Measurements from ENCODE around the gene TPSG1. TPM values are rescaled to one million over a fixed set of nuclear protein-coding genes. Genes with fewer than 3 reads are reported as not detected.

The TPSG1 gene
- total RNA-seq, 1 experiment from 2014 or later, result not detected

DNA sequence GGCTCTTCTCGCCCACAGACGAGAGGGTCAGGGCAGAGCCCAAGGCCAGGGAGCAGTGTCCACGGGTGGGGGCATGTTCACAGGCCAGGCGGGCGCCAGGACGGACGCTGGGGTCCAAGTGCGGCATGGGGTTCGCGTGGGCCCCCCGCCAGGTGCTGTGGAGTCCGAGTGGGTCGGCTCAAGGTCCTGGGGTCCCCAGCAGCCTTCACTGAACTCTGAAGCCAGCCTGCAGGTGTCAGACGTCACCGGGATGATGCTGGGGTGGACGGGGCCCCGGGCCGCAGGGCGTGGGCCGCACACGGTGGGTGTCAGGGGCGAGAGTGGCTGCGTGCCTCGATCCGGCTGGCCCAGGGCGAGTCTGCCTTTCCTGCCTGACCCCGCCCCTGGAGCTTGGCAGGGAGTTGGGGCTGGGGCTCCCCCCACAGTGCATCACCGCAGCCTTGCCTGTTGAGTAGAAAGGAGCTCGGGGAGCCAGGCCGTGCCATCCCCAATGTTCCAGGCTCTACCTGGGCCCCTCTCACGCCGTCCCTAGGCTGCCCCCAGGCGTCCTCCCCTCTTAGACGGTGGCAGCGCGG, 53.1 kb downstream of the TPSG1 start:
- Histone ChIP-seq H3K4me3 (no peak overlapping the region), H3K36me3 (no peaks in the 10 kb centered on the region), H3K27me3 (replicated peaks) (peaks cover 59% of the 10 kb centered on the region), H3K4me1 (replicated peaks) (0 out of 2 replicates have a peak, but pooled peaks cover 3% of the 10 kb centered on the region), H3K27ac (no peak overlapping the region), H3K9me3 (replicated peaks) (no peaks in the 10 kb centered on the region)
- no peak for DNase-seq (ENCODE audit: low read depth in 1 of 2, low spot score in 2 of 2)

Other genes starting within 250 kb of the TPSG1 start
- 3.1 and 4.9 TPM in 2 replicates for gene SOX8, start 243.5 kb downstream of the TPSG1 start, total RNA-seq (2014; rRNA removed; shearing (Covaris generic))
- not detected in 2 replicates for gene SSTR5, start 152.5 kb downstream of the TPSG1 start, total RNA-seq (2014; rRNA removed; shearing (Covaris generic))
- not detected in 2 replicates for gene C1QTNF8, start 129.0 kb downstream of the TPSG1 start, total RNA-seq (2014; rRNA removed; shearing (Covaris generic))
- gene CACNA1H, start 72.2 kb downstream of the TPSG1 start, total RNA-seq (2014; rRNA removed; shearing (Covaris generic)), result not detected in 2 replicates
- gene TPSB2, start 4.9 kb upstream of the TPSG1 start, total RNA-seq (2014; rRNA removed; shearing (Covaris generic)), result not detected in 2 replicates
- not detected in 2 replicates for gene TPSAB1, start 15.4 kb upstream of the TPSG1 start, total RNA-seq (2014; rRNA removed; shearing (Covaris generic))
- not detected in 2 replicates for gene TPSD1, start 30.8 kb upstream of the TPSG1 start, total RNA-seq (2014; rRNA removed; shearing (Covaris generic))
- 45.2 and 77.4 TPM in 2 replicates for gene UBE2I, start 84.4 kb upstream of the TPSG1 start, total RNA-seq (2014; rRNA removed; shearing (Covaris generic))
- gene BAIAP3, start 108.4 kb upstream of the TPSG1 start, total RNA-seq (2014; rRNA removed; shearing (Covaris generic)), result 1.2 and 3.1 TPM in 2 replicates
- gene TSR3, start 126.6 kb upstream of the TPSG1 start, total RNA-seq (2014; rRNA removed; shearing (Covaris generic)), result 110 and 166 TPM in 2 replicates
- gene GNPTG, start 126.7 kb upstream of the TPSG1 start, total RNA-seq (2014; rRNA removed; shearing (Covaris generic)), result 45.9 and 60.7 TPM in 2 replicates
- gene UNKL, start 189.4 kb upstream of the TPSG1 start, total RNA-seq (2014; rRNA removed; shearing (Covaris generic)), result 17.7 and 23.0 TPM in 2 replicates
- gene UQCC4, start 195.5 kb upstream of the TPSG1 start, total RNA-seq (2014; rRNA removed; shearing (Covaris generic)), result 25.3 and 25.6 TPM in 2 replicates
- not detected in 2 replicates for gene PERCC1, start 205.8 kb upstream of the TPSG1 start, total RNA-seq (2014; rRNA removed; shearing (Covaris generic))
- not detected in 2 replicates for gene CCDC154, start 219.3 kb upstream of the TPSG1 start, total RNA-seq (2014; rRNA removed; shearing (Covaris generic))
- 19.8 and 26.6 TPM in 2 replicates for gene CLCN7, start 249.8 kb upstream of the TPSG1 start, total RNA-seq (2014; rRNA removed; shearing (Covaris generic))

All from SJSA1 (cell line).